ENCODE measurements around the gene SEMA3D.

SEMA3D gene

GRCh38 chr7:85062651-85063050 lies 124.2 kb downstream of the SEMA3D start:
- TF ChIP-seq CTCF (IDR thresholded peaks at IDR 0.05; ENCODE audit: low read depth, low read length), result no peak

GRCh38 chr7:85061456-85061855 lies 125.4 kb downstream of the SEMA3D start:
- no peak for TF ChIP-seq CTCF (IDR thresholded peaks at IDR 0.05; ENCODE audit: low read depth, low read length)
- DNase-seq (ENCODE audit: extremely low read depth, low read depth), result no peak

More at GRCh38 chr7:85062651-85063050, 124.2 kb downstream of the SEMA3D start:
- no peak for DNase-seq (ENCODE audit: extremely low read depth, low read depth)

GRCh38 chr7:85060696-85061095 lies 126.2 kb downstream of the SEMA3D start:
- DNase-seq (ENCODE audit: extremely low read depth, low read depth), result no peak

GRCh38 chr7:85055906-85056305 lies 130.9 kb downstream of the SEMA3D start:
- TF ChIP-seq CTCF (IDR thresholded peaks at IDR 0.05; ENCODE audit: low read depth, low read length), result no peak
- DNase-seq (ENCODE audit: extremely low read depth, low read depth), result no peak

More at GRCh38 chr7:85060696-85061095, 126.2 kb downstream of the SEMA3D start:
- no peak for TF ChIP-seq CTCF (IDR thresholded peaks at IDR 0.05; ENCODE audit: low read depth, low read length)

- DNase-seq (ENCODE audit: extremely low read depth, low read depth), result no peak
- TF ChIP-seq CTCF (IDR thresholded peaks at IDR 0.05; ENCODE audit: low read depth, low read length), result no peak
These were observed 131.7 kb downstream of the SEMA3D start for GRCh38 chr7:85055196-85055595.

GRCh38 chr7:85054306-85054705 lies 132.6 kb downstream of the SEMA3D start:
- no peak for TF ChIP-seq CTCF (IDR thresholded peaks at IDR 0.05; ENCODE audit: low read depth, low read length)
- DNase-seq (ENCODE audit: extremely low read depth, low read depth), result no peak

GRCh38 chr7:85052894-85053293 lies 134.0 kb downstream of the SEMA3D start:
- no peak for DNase-seq (ENCODE audit: extremely low read depth, low read depth)
- TF ChIP-seq CTCF (IDR thresholded peaks at IDR 0.05; ENCODE audit: low read depth, low read length), result no peak
